Tibial nerve (tissue), 3 donors: ENCODE measurements around the gene MFSD2A.

Source experiments
- POLR2A ChIP-seq, 2 donors: fragments of 450-650 bp; IDR thresholded peaks; one replicate each; pipeline ENCODE4 v1.6.1; 2017; ENCODE audit warnings: antibody characterized with exemption in 2 of 2, mild to moderate bottlenecking in 2 of 2, moderate library complexity in 2 of 2
- TF ChIP-seq, protein P1 (sequence below), 5 experiments: fragments of 200-600 bp in 3 of 5; fragments of 450-650 bp in 2 of 5; sonication (generic) in 3 of 5; IDR thresholded peaks; one replicate each; pipeline ENCODE4 v1.5.1; 2016 to 2019; ENCODE audit warnings: antibody characterized with exemption in 5 of 5, mild to moderate bottlenecking in 3 of 5, moderate library complexity in 2 of 5

DNA sequence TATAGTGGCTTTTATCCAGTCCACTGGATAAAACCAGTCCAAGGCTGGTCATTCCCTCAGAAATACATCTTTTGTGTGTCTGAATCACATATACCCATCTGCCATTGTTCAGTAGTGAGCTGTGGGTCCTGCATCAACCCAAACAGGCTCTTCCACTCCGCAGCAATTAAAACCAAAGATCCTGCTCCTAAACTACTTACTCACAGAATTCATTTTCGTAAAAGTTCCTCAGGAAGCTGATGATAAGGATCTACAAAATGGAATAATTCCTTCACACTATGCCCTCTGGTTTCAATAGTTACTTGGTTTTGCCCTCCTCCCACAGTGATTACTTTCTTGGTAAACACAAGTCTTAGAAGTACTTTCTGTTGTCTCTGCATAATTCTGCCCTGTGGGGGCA is 5.1 kb upstream of the MFSD2A start:
- TF ChIP-seq POLR2A (IDR thresholded peaks at IDR 0.05), result no peak
- TF ChIP-seq, protein P1, sequence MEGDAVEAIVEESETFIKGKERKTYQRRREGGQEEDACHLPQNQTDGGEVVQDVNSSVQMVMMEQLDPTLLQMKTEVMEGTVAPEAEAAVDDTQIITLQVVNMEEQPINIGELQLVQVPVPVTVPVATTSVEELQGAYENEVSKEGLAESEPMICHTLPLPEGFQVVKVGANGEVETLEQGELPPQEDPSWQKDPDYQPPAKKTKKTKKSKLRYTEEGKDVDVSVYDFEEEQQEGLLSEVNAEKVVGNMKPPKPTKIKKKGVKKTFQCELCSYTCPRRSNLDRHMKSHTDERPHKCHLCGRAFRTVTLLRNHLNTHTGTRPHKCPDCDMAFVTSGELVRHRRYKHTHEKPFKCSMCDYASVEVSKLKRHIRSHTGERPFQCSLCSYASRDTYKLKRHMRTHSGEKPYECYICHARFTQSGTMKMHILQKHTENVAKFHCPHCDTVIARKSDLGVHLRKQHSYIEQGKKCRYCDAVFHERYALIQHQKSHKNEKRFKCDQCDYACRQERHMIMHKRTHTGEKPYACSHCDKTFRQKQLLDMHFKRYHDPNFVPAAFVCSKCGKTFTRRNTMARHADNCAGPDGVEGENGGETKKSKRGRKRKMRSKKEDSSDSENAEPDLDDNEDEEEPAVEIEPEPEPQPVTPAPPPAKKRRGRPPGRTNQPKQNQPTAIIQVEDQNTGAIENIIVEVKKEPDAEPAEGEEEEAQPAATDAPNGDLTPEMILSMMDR (IDR thresholded peaks at IDR 0.05), result no peak
